ENCODE measurements around the gene C17orf50.

The C17orf50 gene

DNA sequence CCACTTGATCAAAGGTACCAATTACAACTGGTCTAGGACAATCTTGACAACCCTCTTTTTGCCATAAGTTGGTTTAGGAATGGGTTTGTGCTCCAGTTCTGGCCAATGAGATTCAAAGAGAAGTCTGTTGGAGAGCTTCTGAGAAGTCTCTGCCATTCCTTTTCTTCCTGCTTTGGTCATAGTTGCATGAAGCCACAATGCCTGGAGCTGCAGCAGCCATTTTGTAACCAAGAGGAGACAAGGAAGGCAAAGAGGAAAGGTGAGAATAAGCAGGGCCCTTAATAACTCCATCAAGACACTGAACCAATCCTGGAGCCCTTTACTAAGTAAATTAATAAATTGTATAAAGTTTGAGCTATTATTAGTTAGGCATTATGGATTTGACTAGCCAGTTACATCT, 3.4 kb upstream of the C17orf50 start:
- Mint-ChIP-seq H3K4me1 (no peaks in the 10 kb centered on the region), H3K9me3 (no peaks in the 10 kb centered on the region), H3K27ac (no peak overlapping the region), H3K4me3 (no peak overlapping the region), H3K27me3 (no peaks in the 10 kb centered on the region), H3K36me3 (ENCODE audit: low read depth) (no peaks in the 10 kb centered on the region)
- no peak for DNase-seq
- ATAC-seq: no peak

DNA sequence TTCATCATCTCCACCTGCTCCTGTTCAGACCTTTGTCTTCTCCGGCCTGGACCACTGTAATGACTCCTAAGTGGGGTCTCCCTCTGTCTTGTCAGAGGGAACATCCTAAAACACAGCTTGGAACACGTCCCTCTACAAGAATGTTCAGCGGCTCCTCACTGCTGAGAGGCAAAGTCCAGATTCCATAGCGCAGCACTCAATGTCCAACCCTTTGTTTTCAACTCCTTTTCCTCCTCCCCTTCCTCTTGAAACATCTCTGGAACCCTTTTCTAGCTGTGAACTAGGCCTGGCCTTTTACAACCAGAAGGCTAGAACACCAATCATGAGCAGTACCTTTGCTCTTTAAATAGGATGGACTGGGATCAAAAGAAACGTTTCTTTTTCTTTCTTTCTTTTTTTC, 914 bp downstream of the C17orf50 start:
- no peaks in the 10 kb centered on the region for H3K27me3 Mint-ChIP-seq

DNA sequence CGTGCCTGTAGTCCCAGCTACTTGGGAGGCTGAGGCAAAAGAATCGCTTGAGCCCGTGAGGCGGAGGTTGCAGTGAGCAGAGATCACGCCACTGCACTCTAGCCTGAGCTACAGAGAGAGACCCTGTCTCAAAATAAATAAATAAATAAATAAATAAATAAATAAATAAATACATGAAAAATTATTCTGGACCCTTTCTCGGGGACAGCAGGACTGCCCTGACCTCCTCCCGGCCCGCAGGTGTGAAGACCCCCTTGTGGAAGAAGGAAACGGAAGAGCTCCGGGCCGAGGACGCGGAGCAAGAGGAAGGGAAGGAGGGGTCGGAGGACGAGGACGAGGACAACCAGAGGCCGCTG, 3.1 kb downstream of the C17orf50 start:
- Mint-ChIP-seq H3K27ac (no peak overlapping the region), H3K36me3 (ENCODE audit: low read depth) (no peaks in the 10 kb centered on the region), H3K9me3 (no peaks in the 10 kb centered on the region), H3K4me3 (peak overlapping the region; percentile 83), H3K4me1 (peaks cover 12% of the 10 kb centered on the region), H3K27me3 (peaks cover 3% of the 10 kb centered on the region)
- DNase-seq (no peak), ATAC-seq (no peak)

More for the DNA sequence above, 914 bp downstream of the C17orf50 start:
- no peaks in the 10 kb centered on the region for H3K9me3 Mint-ChIP-seq
- ATAC-seq (no peak), DNase-seq (no peak)
- peaks cover 12% of the 10 kb centered on the region for H3K4me1 Mint-ChIP-seq
- H3K36me3 Mint-ChIP-seq (ENCODE audit: low read depth): no peaks in the 10 kb centered on the region
- H3K4me3 Mint-ChIP-seq: no peak overlapping the region
- no peak overlapping the region for H3K27ac Mint-ChIP-seq

DNA sequence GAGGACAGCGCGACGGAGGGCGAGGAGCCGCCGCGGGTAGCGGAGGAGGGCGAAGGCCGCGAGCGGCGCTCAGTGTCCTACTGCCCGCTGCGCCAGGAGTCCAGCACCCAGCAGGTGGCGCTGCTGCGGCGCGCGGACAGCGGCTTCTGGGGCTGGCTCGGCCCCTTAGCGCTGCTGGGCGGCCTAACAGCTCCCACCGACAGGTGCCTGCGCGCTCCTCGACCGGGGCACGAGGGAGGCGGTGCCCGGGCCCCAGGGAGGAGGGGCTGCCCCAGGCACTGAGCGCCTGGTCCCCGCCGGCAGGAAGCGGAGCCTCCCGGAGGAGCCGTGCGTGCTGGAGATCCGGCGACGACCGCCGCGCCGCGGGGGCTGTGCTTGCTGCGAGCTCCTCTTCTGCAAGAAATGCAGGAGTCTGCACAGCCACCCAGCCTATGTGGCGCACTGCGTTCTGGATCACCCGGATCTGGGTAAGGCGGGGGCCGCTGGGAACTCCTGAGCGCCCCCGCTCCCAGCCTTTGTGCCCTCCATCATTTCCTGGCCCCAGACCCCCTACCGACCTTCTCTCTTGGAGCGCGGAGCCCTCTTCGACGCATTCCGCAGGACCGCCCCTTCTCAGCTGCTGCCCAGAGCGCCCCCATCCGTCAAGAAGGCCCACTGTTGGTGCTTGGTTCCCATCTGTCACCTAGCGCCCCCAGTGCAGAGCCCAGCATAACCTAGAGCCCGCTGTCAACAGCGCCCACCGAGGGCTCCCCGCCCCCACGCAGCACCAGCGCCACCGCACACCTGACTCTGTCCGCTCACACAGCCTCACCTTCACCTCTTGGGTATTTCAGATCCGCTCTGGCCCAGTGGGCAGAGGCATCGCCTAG, 3.7 kb downstream of the C17orf50 start:
- Mint-ChIP-seq H3K27me3 (peaks cover 3% of the 10 kb centered on the region), H3K4me3 (peak overlapping the region; percentile 83), H3K4me1 (peaks cover 12% of the 10 kb centered on the region), H3K36me3 (ENCODE audit: low read depth) (no peaks in the 10 kb centered on the region), H3K27ac (peak overlapping the region; percentile 64), H3K9me3 (no peaks in the 10 kb centered on the region)
- DNase-seq (peak; percentile 93), ATAC-seq (peak; percentile 97)

DNA sequence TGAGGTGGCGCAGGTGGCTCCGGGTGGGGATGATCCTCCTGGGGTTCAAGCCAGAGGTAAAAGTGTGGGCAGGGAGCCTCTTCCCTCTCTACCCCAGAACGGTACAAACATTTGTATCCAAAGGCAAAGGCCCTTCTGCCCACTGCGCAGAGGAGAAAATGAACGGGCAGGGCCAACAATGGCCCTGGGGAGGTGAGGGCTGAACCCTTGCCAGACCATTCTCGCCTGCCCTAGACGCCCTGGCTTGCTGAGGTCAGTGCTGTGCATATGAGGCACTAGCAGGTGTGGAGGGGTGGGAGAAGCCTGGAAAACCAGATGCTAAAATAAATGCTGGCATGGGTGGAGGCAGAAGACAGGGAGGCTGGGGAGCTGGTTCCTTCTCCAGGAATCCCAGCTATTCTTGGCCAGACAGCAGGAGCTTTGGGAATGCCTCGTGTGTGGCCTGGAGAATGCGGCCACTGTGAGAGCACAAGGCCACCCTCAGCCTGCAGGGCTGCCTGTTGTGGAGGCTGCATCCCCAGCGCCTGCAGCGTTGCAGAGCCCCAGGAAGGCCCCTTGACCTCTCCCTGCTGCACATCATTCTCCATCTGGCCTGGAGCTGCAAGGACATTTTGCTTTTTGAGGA, 4.5 kb downstream of the C17orf50 start:
- Mint-ChIP-seq H3K4me1 (peaks cover 12% of the 10 kb centered on the region), H3K27ac (no peak overlapping the region), H3K4me3 (peak overlapping the region; percentile 83), H3K27me3 (peaks cover 3% of the 10 kb centered on the region), H3K36me3 (ENCODE audit: low read depth) (no peaks in the 10 kb centered on the region), H3K9me3 (no peaks in the 10 kb centered on the region)
- DNase-seq (no peak), ATAC-seq (no peak)

DNA sequence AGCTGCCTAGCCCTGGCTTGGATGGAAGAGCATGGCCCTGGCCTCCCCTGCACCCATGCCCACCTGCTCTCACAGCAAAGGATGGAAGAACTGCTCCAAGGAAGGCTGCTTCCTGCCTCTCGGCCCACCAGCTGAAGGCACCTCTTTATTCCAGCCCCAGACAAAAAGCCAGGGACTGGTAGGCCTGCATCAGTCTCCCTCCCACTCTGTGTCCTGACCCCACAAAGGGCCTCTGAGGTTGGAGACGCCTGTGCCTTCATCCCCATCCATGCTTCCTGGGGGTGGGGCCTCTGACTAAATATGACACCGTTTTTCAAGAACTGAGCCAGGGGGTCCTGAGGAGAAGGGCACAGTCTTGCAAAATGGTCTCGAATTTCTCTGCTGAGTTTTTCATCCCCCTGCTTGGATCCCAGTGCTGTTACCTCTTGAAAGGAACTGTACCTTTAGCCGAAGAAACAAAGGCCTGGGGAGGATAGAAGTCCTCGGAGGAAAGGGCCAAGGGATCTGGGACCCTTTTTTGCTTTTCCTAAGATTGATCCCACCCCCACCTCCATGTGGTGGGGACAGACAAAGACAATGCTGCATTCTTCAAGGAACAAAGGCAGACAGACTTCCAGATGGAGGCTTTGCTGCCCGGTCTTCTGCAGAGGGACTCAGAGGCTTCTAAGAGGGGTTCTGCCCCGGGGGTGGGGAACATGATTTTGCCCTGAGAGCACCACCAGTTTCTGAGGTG, 5.2 kb downstream of the C17orf50 start:
- no peaks in the 10 kb centered on the region for H3K9me3 Mint-ChIP-seq
- H3K4me3 Mint-ChIP-seq: no peak overlapping the region
- no peaks in the 10 kb centered on the region for H3K36me3 Mint-ChIP-seq (ENCODE audit: low read depth)
- no peak for DNase-seq
- no peak overlapping the region for H3K27ac Mint-ChIP-seq
- H3K4me1 Mint-ChIP-seq: peaks cover 12% of the 10 kb centered on the region
- peaks cover 3% of the 10 kb centered on the region for H3K27me3 Mint-ChIP-seq
- ATAC-seq: no peak

DNA sequence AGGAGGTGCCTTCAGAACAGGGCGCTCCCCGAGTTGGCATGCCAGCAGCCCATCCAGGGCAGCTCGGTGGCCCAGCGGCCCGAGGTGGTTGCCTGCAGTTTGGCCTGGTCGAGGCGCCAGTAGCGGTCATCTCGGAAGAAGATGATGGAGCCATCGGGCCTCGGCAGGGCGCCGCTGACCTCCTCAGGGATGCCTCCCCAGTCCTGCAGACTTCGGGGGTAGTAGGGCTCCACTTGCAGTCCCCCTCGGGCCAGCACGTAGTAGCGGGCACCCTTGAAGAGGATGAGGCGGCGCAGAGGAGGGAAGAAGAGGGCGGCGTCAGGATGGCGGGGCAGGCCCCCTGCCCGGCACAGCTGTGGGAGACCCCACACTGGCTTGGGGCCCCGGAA, 5.8 kb downstream of the C17orf50 start:
- Mint-ChIP-seq H3K36me3 (ENCODE audit: low read depth) (no peaks in the 10 kb centered on the region), H3K27me3 (peaks cover 3% of the 10 kb centered on the region), H3K27ac (no peak overlapping the region), H3K9me3 (no peaks in the 10 kb centered on the region), H3K4me1 (peaks cover 12% of the 10 kb centered on the region), H3K4me3 (no peak overlapping the region)
- ATAC-seq (no peak), DNase-seq (no peak)

DNA sequence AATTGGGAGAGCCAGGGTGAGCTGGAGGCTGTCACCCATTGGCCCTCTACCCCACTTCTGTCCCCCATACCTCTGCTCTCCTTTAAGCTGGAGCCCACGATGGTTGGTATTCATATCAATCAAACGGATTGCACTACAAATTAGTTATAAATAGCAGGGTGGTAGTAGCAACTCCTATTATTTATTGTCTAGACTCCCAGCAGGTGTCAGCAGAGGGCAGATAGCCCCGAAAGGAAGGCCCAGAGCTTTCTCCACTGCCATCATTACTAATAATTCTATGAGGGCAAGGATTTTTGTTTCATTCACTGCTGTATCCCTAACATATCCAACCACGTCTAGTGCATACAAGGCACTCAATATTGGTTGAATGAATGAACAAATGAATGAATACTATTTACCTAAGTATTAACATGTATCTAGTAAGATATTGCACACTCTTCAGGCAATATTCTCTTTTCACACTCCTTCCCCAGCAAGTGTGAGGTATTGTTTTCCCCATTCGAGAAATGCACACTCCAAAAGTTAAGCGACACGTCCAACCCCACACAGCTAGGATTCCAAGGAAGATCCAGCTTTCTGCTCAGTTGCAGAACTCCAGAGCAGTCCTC, 6.3 kb downstream of the C17orf50 start:
- Mint-ChIP-seq H3K27ac (no peak overlapping the region), H3K27me3 (peaks cover 3% of the 10 kb centered on the region), H3K4me1 (peaks cover 12% of the 10 kb centered on the region), H3K4me3 (no peak overlapping the region), H3K36me3 (ENCODE audit: low read depth) (no peaks in the 10 kb centered on the region), H3K9me3 (no peaks in the 10 kb centered on the region)
- no peak for ATAC-seq
- DNase-seq: no peak

DNA sequence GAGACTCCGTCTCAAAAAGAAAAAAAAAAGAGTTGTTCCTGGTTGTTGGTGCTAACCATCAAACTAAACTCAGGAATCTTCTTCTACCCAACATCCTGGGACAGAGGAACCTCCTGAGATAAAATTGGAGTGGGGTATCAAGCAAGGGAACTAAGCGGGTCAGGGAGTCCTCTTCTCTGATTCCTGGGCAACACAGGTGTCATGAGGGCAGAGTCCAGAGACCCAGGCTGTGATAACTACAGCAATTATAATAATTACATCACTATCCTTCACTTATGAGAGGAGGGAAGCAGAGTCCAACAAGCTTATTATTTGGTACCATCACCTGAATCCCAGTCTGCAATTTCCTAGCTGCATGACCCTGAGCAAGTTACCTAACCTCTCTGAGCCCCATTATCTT, 8.1 kb downstream of the C17orf50 start:
- ATAC-seq: no peak
- DNase-seq: no peak
- Mint-ChIP-seq H3K36me3 (ENCODE audit: low read depth) (no peaks in the 10 kb centered on the region), H3K27me3 (peaks cover 4% of the 10 kb centered on the region), H3K4me1 (peaks cover 11% of the 10 kb centered on the region), H3K9me3 (no peaks in the 10 kb centered on the region), H3K27ac (no peak overlapping the region), H3K4me3 (no peak overlapping the region)

DNA sequence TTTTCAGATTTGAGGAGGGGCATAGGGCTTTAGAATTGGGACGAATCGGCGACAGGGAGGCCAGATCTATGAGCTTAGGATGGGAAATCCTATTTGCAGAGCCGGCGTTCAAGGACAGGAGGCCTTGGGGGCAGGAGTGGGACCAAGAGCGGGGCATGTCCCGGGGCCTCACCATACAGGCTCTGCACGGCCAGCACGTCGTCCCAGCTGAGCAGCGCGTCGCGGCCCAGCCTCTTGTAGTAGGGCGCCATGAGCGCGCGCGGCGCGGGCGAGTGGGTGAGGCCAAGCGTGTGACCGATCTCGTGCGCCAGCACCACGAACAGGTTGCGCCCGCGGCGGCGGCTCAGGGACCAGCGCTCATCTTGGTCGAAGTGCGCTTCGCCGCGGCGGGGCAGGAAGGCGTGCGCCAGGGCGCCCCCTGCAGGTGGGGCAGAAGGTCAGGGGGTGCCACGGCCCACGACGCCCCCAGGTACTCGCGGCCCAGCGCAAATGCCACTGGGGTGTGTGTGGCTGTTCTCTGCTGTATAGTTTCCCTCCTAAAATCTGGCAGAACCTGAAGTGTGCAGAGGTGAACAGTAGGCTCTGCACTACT, 9.3 kb downstream of the C17orf50 start:
- no peak for DNase-seq

DNA sequence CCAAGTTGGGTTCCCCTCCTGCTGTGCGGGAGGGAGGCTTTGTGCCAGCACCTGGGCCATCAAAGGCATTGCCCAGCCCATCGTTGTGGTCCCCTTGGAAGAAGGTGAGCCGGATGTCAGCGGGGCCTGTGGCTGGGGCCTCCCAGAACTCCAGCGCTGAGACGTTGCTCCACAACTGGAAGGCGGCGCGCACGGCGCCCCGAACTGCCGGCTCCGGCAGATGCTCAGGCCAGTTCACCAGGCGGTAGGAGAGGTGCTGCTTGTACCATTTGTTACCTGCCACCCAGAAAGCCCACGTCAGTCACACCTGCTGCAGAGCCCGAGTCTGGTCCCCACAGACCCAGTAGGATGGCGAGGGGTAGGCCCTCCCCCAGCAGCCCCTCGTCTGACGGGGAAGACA, 12.4 kb downstream of the C17orf50 start:
- Mint-ChIP-seq H3K27me3 (peaks cover 6% of the 10 kb centered on the region), H3K4me1 (no peaks in the 10 kb centered on the region), H3K4me3 (no peak overlapping the region), H3K9me3 (no peaks in the 10 kb centered on the region), H3K36me3 (ENCODE audit: low read depth) (no peaks in the 10 kb centered on the region), H3K27ac (no peak overlapping the region)
- ATAC-seq: no peak
- no peak for DNase-seq

More for the DNA sequence above, 9.3 kb downstream of the C17orf50 start:
- no peak for ATAC-seq
- Mint-ChIP-seq H3K27ac (no peak overlapping the region), H3K4me3 (no peak overlapping the region), H3K4me1 (peaks cover 3% of the 10 kb centered on the region), H3K27me3 (peaks cover 6% of the 10 kb centered on the region), H3K9me3 (no peaks in the 10 kb centered on the region), H3K36me3 (ENCODE audit: low read depth) (no peaks in the 10 kb centered on the region)

DNA sequence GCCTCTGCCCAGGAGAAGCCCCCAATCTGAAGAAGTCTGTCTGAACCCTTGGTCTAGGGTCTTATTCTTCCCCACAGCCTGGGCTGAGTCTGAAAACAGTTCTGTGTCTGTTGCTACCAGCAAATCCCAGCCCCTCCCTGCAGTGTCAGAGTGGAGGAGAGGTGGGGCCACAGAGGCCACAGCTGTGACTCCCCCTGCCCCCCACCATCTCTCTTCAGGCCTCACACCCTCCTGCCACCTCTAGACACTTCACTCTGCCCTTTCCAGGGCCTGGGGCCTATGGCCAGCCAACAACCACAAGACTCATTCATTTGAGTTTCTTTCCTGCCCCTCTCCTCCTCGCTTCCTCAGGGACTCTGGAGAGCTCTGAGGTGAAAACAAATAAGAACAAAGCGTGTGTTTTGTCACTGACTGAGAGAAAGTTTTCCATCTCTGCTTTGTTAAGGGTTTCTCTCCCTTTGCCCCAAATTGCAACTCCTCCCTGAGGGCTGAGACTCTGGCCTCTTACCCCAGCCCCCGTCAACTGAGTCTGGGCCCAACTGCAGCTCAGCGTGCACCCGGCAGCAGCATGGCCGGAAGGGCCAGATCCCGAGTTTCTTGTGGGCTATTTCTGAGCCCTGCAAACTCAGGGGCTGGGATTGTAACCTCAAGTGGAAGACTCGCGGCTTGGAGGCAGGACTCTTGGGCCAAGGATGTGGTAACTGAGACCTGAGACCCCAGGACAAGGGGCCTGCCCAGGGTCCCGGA, 13.2 kb downstream of the C17orf50 start:
- no peak overlapping the region for H3K4me3 Mint-ChIP-seq
- DNase-seq (no peak), ATAC-seq (no peak)
- H3K27me3 Mint-ChIP-seq: peaks cover 6% of the 10 kb centered on the region
- H3K4me1 Mint-ChIP-seq: no peaks in the 10 kb centered on the region
- H3K27ac Mint-ChIP-seq: no peak overlapping the region
- H3K9me3 Mint-ChIP-seq: no peaks in the 10 kb centered on the region
- no peaks in the 10 kb centered on the region for H3K36me3 Mint-ChIP-seq (ENCODE audit: low read depth)

DNA sequence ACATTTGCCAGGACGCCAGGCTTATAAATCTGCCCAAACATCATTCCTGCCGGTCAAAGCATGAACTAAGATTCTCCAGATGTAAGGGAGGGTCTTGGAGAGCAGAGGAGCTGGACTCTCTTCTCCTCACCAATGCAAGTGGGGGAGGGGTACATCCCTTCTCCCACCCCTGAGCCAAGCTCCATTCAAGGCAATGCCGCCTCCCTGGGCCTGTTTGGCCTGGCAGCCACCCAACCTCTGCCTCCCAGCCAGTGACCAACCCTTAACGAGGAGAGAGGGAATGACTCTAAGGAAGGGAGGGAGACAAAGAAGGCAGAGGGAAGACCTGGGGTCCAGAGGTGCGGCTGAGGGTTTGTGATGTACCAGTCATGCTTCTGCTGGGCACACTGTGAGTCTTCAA, 13.8 kb downstream of the C17orf50 start:
- peaks cover 7% of the 10 kb centered on the region for H3K27me3 Mint-ChIP-seq
- no peaks in the 10 kb centered on the region for H3K36me3 Mint-ChIP-seq (ENCODE audit: low read depth)
- H3K4me3 Mint-ChIP-seq: no peak overlapping the region
- no peaks in the 10 kb centered on the region for H3K4me1 Mint-ChIP-seq
- ATAC-seq (no peak), DNase-seq (no peak)
- no peak overlapping the region for H3K27ac Mint-ChIP-seq
- H3K9me3 Mint-ChIP-seq: no peaks in the 10 kb centered on the region

DNA sequence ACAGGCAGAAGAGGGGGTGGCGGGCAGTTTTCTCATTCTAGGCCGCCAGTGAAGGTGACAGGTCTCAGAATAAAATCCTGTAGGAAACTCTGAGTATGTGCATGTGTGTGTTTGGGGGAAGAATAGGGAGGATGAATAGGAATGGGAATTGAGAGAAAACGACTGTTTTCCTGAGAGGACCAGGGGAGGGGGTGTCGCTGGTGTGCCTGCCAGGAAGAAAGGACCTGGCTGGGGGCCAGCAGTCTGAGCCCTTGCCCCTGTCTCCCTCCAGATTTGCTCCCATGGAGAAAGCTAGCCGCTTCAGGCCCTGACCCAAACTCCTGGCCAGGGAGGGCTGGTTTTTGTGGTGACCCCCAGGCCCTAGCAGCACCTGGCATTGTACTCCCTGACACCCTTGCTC, 14.4 kb downstream of the C17orf50 start:
- no peaks in the 10 kb centered on the region for H3K4me1 Mint-ChIP-seq
- H3K27me3 Mint-ChIP-seq: peaks cover 7% of the 10 kb centered on the region
- DNase-seq: no peak
- no peaks in the 10 kb centered on the region for H3K9me3 Mint-ChIP-seq
- no peak overlapping the region for H3K4me3 Mint-ChIP-seq
- no peak for ATAC-seq
- H3K36me3 Mint-ChIP-seq (ENCODE audit: low read depth): no peaks in the 10 kb centered on the region
- no peak overlapping the region for H3K27ac Mint-ChIP-seq

Data from activated naive CD8-positive, alpha-beta T cell treated with anti-CD3 and anti-CD28 coated beads, Interleukin-2, amount 50 U/mL, for 24 hours (primary cell).